T-helper 17 cell (primary cell): ENCODE results near the gene OR10D3. TPM values are rescaled to one million over a fixed set of nuclear protein-coding genes. Genes with fewer than 3 reads are reported as not detected.

Source experiments
- total RNA-seq, 4 donors: library from RNA in 2 of 4; stranded (reverse) in 2 of 4; gene quantifications; one replicate each; pipeline ENCODE4 v1.2.3 and lab custom pipeline; 2022 to 2026

The OR10D3 gene
- total RNA-seq, 2 donors from 2014 or later: not detected

Other genes starting within 250 kb of the OR10D3 start
- not detected for gene OR4D5, start 243.7 kb upstream of the OR10D3 start, total RNA-seq
- gene OR6T1, start 239.5 kb upstream of the OR10D3 start, total RNA-seq: not detected
- not detected for gene OR10S1, start 205.6 kb upstream of the OR10D3 start, total RNA-seq
- not detected for gene OR10G6, start 188.2 kb upstream of the OR10D3 start, total RNA-seq
- gene OR10G4, start 170.3 kb upstream of the OR10D3 start, total RNA-seq: not detected
- gene OR10G9, start 160.3 kb upstream of the OR10D3 start, total RNA-seq: not detected
- gene OR10G8, start 156.5 kb upstream of the OR10D3 start, total RNA-seq: not detected
- gene OR10G7, start 142.0 kb upstream of the OR10D3 start, total RNA-seq: not detected
- gene VWA5A, start 67.9 kb upstream of the OR10D3 start, total RNA-seq: 1 to 10 TPM; 4.7 to 5.4 TPM
- gene OR8G1, start 57.8 kb downstream of the OR10D3 start, total RNA-seq: not detected
- gene OR8G5, start 73.0 kb downstream of the OR10D3 start, total RNA-seq: not detected
- not detected for gene OR8D1, start 130.6 kb downstream of the OR10D3 start, total RNA-seq
- gene OR8D2, start 136.9 kb downstream of the OR10D3 start, total RNA-seq: not detected
- not detected for gene OR8B2, start 201.2 kb downstream of the OR10D3 start, total RNA-seq
- gene OR8B3, start 215.7 kb downstream of the OR10D3 start, total RNA-seq: not detected
- not detected for gene OR8B4, start 241.5 kb downstream of the OR10D3 start, total RNA-seq